Measurements from ENCODE around the gene PCED1B.

DNA sequence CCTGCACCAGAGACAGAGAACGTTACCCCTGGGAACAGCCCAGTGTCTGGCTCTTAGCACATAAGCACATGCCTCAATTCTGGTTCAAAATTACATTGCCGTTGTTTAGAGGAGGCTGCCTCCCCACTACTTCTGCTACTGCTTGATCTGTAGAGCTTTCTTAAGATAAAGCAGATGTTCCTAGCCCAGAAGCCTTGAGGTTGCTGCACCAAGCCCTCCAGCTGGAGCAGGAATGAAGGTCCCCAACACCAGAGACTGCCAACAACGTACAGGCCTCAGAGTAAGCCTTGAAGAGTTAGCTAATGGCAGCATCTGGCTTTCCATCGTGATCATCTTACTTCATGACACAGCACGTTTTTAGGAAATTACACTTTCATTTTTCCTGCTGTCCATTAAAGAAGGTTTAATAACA is 35.1 kb downstream of the PCED1B start:
- TF ChIP-seq JUND (IDR thresholded peaks at IDR 0.05): no peak
- TF ChIP-seq, protein P1, sequence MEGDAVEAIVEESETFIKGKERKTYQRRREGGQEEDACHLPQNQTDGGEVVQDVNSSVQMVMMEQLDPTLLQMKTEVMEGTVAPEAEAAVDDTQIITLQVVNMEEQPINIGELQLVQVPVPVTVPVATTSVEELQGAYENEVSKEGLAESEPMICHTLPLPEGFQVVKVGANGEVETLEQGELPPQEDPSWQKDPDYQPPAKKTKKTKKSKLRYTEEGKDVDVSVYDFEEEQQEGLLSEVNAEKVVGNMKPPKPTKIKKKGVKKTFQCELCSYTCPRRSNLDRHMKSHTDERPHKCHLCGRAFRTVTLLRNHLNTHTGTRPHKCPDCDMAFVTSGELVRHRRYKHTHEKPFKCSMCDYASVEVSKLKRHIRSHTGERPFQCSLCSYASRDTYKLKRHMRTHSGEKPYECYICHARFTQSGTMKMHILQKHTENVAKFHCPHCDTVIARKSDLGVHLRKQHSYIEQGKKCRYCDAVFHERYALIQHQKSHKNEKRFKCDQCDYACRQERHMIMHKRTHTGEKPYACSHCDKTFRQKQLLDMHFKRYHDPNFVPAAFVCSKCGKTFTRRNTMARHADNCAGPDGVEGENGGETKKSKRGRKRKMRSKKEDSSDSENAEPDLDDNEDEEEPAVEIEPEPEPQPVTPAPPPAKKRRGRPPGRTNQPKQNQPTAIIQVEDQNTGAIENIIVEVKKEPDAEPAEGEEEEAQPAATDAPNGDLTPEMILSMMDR (IDR thresholded peaks at IDR 0.05 in 2 of 3, conservative IDR thresholded peaks at IDR 0.05 in 1 of 3; ENCODE audit: borderline replicate concordance in 1 of 3, insufficient read depth in 1 of 3, low read depth in 2 of 3, low read length in 2 of 3): no peak
- TF ChIP-seq RAD21 (IDR thresholded peaks at IDR 0.05; ENCODE audit: low read depth): no peak
- no peak for TF ChIP-seq EZH2 (IDR thresholded peaks at IDR 0.05)
- no peak for TF ChIP-seq POLR2A (IDR thresholded peaks at IDR 0.05; ENCODE audit: borderline replicate concordance, extremely low read depth, insufficient read depth, insufficient read length)
- no peak for TF ChIP-seq CEBPB (IDR thresholded peaks at IDR 0.05; ENCODE audit: low read depth)
- TF ChIP-seq, protein P2, sequence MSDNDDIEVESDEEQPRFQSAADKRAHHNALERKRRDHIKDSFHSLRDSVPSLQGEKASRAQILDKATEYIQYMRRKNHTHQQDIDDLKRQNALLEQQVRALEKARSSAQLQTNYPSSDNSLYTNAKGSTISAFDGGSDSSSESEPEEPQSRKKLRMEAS (IDR thresholded peaks at IDR 0.05): no peak
- TF ChIP-seq CBX3 (IDR thresholded peaks at IDR 0.05; ENCODE audit: low read depth): no peak
- TF ChIP-seq, protein P3, sequence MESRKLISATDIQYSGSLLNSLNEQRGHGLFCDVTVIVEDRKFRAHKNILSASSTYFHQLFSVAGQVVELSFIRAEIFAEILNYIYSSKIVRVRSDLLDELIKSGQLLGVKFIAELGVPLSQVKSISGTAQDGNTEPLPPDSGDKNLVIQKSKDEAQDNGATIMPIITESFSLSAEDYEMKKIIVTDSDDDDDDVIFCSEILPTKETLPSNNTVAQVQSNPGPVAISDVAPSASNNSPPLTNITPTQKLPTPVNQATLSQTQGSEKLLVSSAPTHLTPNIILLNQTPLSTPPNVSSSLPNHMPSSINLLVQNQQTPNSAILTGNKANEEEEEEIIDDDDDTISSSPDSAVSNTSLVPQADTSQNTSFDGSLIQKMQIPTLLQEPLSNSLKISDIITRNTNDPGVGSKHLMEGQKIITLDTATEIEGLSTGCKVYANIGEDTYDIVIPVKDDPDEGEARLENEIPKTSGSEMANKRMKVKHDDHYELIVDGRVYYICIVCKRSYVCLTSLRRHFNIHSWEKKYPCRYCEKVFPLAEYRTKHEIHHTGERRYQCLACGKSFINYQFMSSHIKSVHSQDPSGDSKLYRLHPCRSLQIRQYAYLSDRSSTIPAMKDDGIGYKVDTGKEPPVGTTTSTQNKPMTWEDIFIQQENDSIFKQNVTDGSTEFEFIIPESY (IDR thresholded peaks at IDR 0.05; ENCODE audit: extremely low read depth, insufficient replicate concordance, low read length): no peak
- TF ChIP-seq, protein P4, sequence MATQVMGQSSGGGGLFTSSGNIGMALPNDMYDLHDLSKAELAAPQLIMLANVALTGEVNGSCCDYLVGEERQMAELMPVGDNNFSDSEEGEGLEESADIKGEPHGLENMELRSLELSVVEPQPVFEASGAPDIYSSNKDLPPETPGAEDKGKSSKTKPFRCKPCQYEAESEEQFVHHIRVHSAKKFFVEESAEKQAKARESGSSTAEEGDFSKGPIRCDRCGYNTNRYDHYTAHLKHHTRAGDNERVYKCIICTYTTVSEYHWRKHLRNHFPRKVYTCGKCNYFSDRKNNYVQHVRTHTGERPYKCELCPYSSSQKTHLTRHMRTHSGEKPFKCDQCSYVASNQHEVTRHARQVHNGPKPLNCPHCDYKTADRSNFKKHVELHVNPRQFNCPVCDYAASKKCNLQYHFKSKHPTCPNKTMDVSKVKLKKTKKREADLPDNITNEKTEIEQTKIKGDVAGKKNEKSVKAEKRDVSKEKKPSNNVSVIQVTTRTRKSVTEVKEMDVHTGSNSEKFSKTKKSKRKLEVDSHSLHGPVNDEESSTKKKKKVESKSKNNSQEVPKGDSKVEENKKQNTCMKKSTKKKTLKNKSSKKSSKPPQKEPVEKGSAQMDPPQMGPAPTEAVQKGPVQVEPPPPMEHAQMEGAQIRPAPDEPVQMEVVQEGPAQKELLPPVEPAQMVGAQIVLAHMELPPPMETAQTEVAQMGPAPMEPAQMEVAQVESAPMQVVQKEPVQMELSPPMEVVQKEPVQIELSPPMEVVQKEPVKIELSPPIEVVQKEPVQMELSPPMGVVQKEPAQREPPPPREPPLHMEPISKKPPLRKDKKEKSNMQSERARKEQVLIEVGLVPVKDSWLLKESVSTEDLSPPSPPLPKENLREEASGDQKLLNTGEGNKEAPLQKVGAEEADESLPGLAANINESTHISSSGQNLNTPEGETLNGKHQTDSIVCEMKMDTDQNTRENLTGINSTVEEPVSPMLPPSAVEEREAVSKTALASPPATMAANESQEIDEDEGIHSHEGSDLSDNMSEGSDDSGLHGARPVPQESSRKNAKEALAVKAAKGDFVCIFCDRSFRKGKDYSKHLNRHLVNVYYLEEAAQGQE (IDR thresholded peaks at IDR 0.05; ENCODE audit: low read depth): no peak

Data from HCT116 (cell line).